ENCODE data around the gene C3orf20. TPM values are rescaled to one million over a fixed set of nuclear protein-coding genes. Genes with fewer than 3 reads are reported as not detected.
A peak's percentile ranks its signal among the peaks of the same experiment; 100 is the strongest.
"Not testable (repeated sequence)": the region's sequence is repeated elsewhere in the genome, so short reads cannot be mapped to it uniquely, and the experiment has no call there.

Gene C3orf20
- total and polyA plus RNA-seq, 2 experiments from 2014 or later, result not detected

GRCh38 chr3:14650193-14650592, 24.7 kb upstream of the C3orf20 start:
- H3K4me1 Mint-ChIP-seq, result peaks cover 5% of the 10 kb centered on the region; the same call in 2 of the 3 replicates
- Histone ChIP-seq H3K79me2 (replicated peaks; ENCODE audit: insufficient read depth) (peaks cover 18% of the 10 kb centered on the region), H3K36me3 (ENCODE audit: insufficient read depth) (peaks cover 9% of the 10 kb centered on the region; the same call in 1 of the 2 replicates), H3K4me2 (0 out of 2 replicates have a peak overlapping the region, but pooled peaks have one; percentile 46), H3F3A (replicated peaks; ENCODE audit: low read depth) (no peaks in the 10 kb centered on the region), H4K20me1 (replicated peaks; ENCODE audit: insufficient read depth) (0 out of 2 replicates have a peak, but pooled peaks cover 3% of the 10 kb centered on the region), H3K27me3 (ENCODE audit: insufficient read depth) (no peaks in the 10 kb centered on the region), H3K27ac (ENCODE audit: low read depth) (no peak overlapping the region), H3K4me3 (no peak overlapping the region), H3K9me2 (ENCODE audit: insufficient read depth) (0 out of 2 replicates have a peak, but pooled peaks cover 4% of the 10 kb centered on the region), H2AFZ (no peak overlapping the region), H3K4me1 (ENCODE audit: insufficient read depth) (peaks cover 9% of the 10 kb centered on the region; the same call in 1 of the 2 replicates)
- peaks cover 2% of the 10 kb centered on the region; the same call in 1 of the 3 replicates for H3K9me3 Mint-ChIP-seq
- no peak for DNase-seq (ENCODE audit: low spot score)
- peaks cover 6% of the 10 kb centered on the region for H3K36me3 Mint-ChIP-seq (ENCODE audit: low read depth)
- H3K4me3 Mint-ChIP-seq, result peak overlapping the region; percentile 97
- no peak for TF ChIP-seq CTCF (conservative IDR thresholded peaks at IDR 0.05; ENCODE audit: low read depth in 2 of 2)
- no peak overlapping the region for H3K27ac Mint-ChIP-seq
- peaks cover 5% of the 10 kb centered on the region for H3K27me3 Mint-ChIP-seq (ENCODE audit: insufficient read depth, low read depth, poor library complexity)
- no peak for ATAC-seq

GRCh38 chr3:14651440-14652251, 23.3 kb upstream of the C3orf20 start, which contains the start of gene CCDC174:
CCDC174 (plus strand) TSS chr3:14651762; CDS start chr3:14651837, 75 bp downstream.
- Histone ChIP-seq H3K79me2 (replicated peaks; ENCODE audit: insufficient read depth) (peaks cover 18% of the 10 kb centered on the region), H3K27me3 (ENCODE audit: insufficient read depth) (no peaks in the 10 kb centered on the region), H3K4me1 (ENCODE audit: insufficient read depth) (peaks cover 9% of the 10 kb centered on the region; the same call in 1 of the 2 replicates), H3F3A (replicated peaks; ENCODE audit: low read depth) (no peaks in the 10 kb centered on the region), H4K20me1 (replicated peaks; ENCODE audit: insufficient read depth) (0 out of 2 replicates have a peak, but pooled peaks cover 3% of the 10 kb centered on the region), H3K36me3 (ENCODE audit: insufficient read depth) (peaks cover 23% of the 10 kb centered on the region; the same call in 1 of the 2 replicates), H3K27ac (ENCODE audit: low read depth) (peak within 1 kb of the TSS; percentile 76), H3K4me3 (peak within 1 kb of the TSS; percentile 66), H2AFZ (no peak within 1 kb of the TSS; the same call in 1 of the 2 replicates), H3K9me2 (ENCODE audit: insufficient read depth) (0 out of 2 replicates have a peak, but pooled peaks cover 4% of the 10 kb centered on the region), H3K4me2 (peak within 1 kb of the TSS; percentile 99)
- Mint-ChIP-seq H3K4me3 (peak within 1 kb of the TSS; percentile 97), H3K36me3 (ENCODE audit: low read depth) (peaks cover 19% of the 10 kb centered on the region), H3K4me1 (peaks cover 5% of the 10 kb centered on the region; the same call in 2 of the 3 replicates), H3K27me3 (ENCODE audit: insufficient read depth, low read depth, poor library complexity) (peaks cover 4% of the 10 kb centered on the region), H3K9me3 (peaks cover 2% of the 10 kb centered on the region; the same call in 1 of the 3 replicates), H3K27ac (peak within 1 kb of the TSS; percentile 99)
- peak; percentile 95 for ATAC-seq
- DNase-seq (ENCODE audit: low spot score), result peak; percentile 99
- TF ChIP-seq ETS1 (IDR thresholded peaks at IDR 0.05), result peak; percentile 100
- peak; percentile 93; the same call in 1 of the 2 replicates for TF ChIP-seq ZNF114 (CRISPR knock-in tag; IDR thresholded peaks at IDR 0.05)
- TF ChIP-seq POLR2AphosphoS5 (IDR thresholded peaks at IDR 0.05; ENCODE audit: low read depth), result peak; percentile 99
- TF ChIP-seq JUNB (IDR thresholded peaks at IDR 0.05; ENCODE audit: unreplicated experiment), result no peak
- no peak for TF ChIP-seq REST (IDR thresholded peaks at IDR 0.05; ENCODE audit: unreplicated experiment)
- peak; percentile 93 for TF ChIP-seq CREB1 (CRISPR knock-in tag; IDR thresholded peaks at IDR 0.05; ENCODE audit: low read depth)

- not testable (repeated sequence) for H4K20me1 ChIP-seq (replicated peaks; ENCODE audit: insufficient read depth); H3K9me3 Mint-ChIP-seq; ATAC-seq; DNase-seq (ENCODE audit: low spot score); H3K27me3 Mint-ChIP-seq (ENCODE audit: insufficient read depth, low read depth, poor library complexity); H3K9me2 ChIP-seq (ENCODE audit: insufficient read depth); H3K27ac ChIP-seq (ENCODE audit: low read depth); H3F3A ChIP-seq (replicated peaks; ENCODE audit: low read depth); H3K4me1 ChIP-seq (ENCODE audit: insufficient read depth); H3K4me1 Mint-ChIP-seq; H2AFZ ChIP-seq; H3K27me3 ChIP-seq (ENCODE audit: insufficient read depth)
- H3K4me3 ChIP-seq, result peak overlapping the region; percentile 66
- peaks cover 26% of the 10 kb centered on the region for H3K36me3 Mint-ChIP-seq (ENCODE audit: low read depth)
- peak overlapping the region; percentile 99 for H3K4me2 ChIP-seq
- peaks cover 18% of the 10 kb centered on the region for H3K79me2 ChIP-seq (replicated peaks; ENCODE audit: insufficient read depth)
- peak overlapping the region; percentile 97 for H3K4me3 Mint-ChIP-seq
- peak overlapping the region; percentile 99 for H3K27ac Mint-ChIP-seq
- peaks cover 29% of the 10 kb centered on the region; the same call in 1 of the 2 replicates for H3K36me3 ChIP-seq (ENCODE audit: insufficient read depth)
Measured at GRCh38 chr3:14652360-14652907, 22.5 kb upstream of the C3orf20 start.
